GM12873 (cell line): ENCODE results near the gene KLHL3.

Source experiments
- CTCF ChIP-seq: IDR thresholded peaks from 2 replicates; pipeline ENCODE4 v1.5.1; 2012; ENCODE audit warnings: low read depth, mild to moderate bottlenecking, moderate library complexity, low read length, control low read depth; ENCODE audit not compliant: insufficient read depth; ENCODE audit errors: missing control alignments

Gene KLHL3

GRCh38 chr5:137679195-137679594 is 56.7 kb downstream of the KLHL3 start:
- TF ChIP-seq CTCF = no peak

GRCh38 chr5:137672881-137673280 is 63.0 kb downstream of the KLHL3 start:
- no peak for TF ChIP-seq CTCF

GRCh38 chr5:137672001-137672400 is 63.9 kb downstream of the KLHL3 start:
- TF ChIP-seq CTCF = no peak

- no peak for TF ChIP-seq CTCF
These were observed 66.1 kb downstream of the KLHL3 start for GRCh38 chr5:137669811-137670210.

- no peak for TF ChIP-seq CTCF
These were observed 67.3 kb downstream of the KLHL3 start for GRCh38 chr5:137668637-137669036.

GRCh38 chr5:137667341-137667740 is 68.5 kb downstream of the KLHL3 start:
- TF ChIP-seq CTCF = no peak

- TF ChIP-seq CTCF = no peak
These were observed 69.0 kb downstream of the KLHL3 start for GRCh38 chr5:137666901-137667300.
